T-helper 22 cell (primary cell): Measurements from ENCODE around the gene OTOG.

ENCODE experiments used
- DNase-seq: peaks from one replicate; pipeline ENCODE4 v3.0.0-alpha.2; 2020; ENCODE audit warnings: low read depth

The OTOG gene

GRCh38 chr11:17652556-17652955 is 105.5 kb downstream of the OTOG start:
- DNase-seq, result no peak

GRCh38 chr11:17653611-17654010 is 106.6 kb downstream of the OTOG start:
- DNase-seq, result no peak

GRCh38 chr11:17655682-17656081 is 108.6 kb downstream of the OTOG start:
- no peak for DNase-seq

- no peak for DNase-seq
Observed at GRCh38 chr11:17658211-17658610, 111.2 kb downstream of the OTOG start.

GRCh38 chr11:17668166-17668565 is 121.1 kb downstream of the OTOG start:
- DNase-seq, result no peak

GRCh38 chr11:17672469-17672868 is 125.4 kb downstream of the OTOG start:
- no peak for DNase-seq

GRCh38 chr11:17673951-17674350 is 126.9 kb downstream of the OTOG start:
- no peak for DNase-seq

- no peak for DNase-seq
Observed at GRCh38 chr11:17682848-17683247, 135.8 kb downstream of the OTOG start.

GRCh38 chr11:17683377-17684161 is 136.5 kb downstream of the OTOG start:
- DNase-seq, result no peak

- no peak for DNase-seq
Observed at GRCh38 chr11:17684550-17684949, 137.5 kb downstream of the OTOG start.

- no peak for DNase-seq
Observed at GRCh38 chr11:17686231-17686980, 139.3 kb downstream of the OTOG start.

- DNase-seq, result no peak
Observed at GRCh38 chr11:17687946-17688670, 141.0 kb downstream of the OTOG start.

- no peak for DNase-seq
Observed at GRCh38 chr11:17691550-17691949, 144.5 kb downstream of the OTOG start.

- no peak for DNase-seq
Observed at GRCh38 chr11:17691976-17692375, 144.9 kb downstream of the OTOG start.

- DNase-seq, result no peak
Observed at GRCh38 chr11:17692931-17693330, 145.9 kb downstream of the OTOG start.

GRCh38 chr11:17693531-17693930 is 146.5 kb downstream of the OTOG start:
- DNase-seq, result no peak

GRCh38 chr11:17694494-17695110 is 147.5 kb downstream of the OTOG start:
- no peak for DNase-seq

- DNase-seq, result no peak
Observed at GRCh38 chr11:17695454-17696441, 148.7 kb downstream of the OTOG start.

- no peak for DNase-seq
Observed at GRCh38 chr11:17696741-17697140, 149.7 kb downstream of the OTOG start.
